ENCODE data around the gene RAPGEF4. TPM values are rescaled to one million over a fixed set of nuclear protein-coding genes. Genes with fewer than 3 reads are reported as not detected.

Gene RAPGEF4
- polyA plus RNA-seq, 1 experiment = 0.60 TPM

DNA sequence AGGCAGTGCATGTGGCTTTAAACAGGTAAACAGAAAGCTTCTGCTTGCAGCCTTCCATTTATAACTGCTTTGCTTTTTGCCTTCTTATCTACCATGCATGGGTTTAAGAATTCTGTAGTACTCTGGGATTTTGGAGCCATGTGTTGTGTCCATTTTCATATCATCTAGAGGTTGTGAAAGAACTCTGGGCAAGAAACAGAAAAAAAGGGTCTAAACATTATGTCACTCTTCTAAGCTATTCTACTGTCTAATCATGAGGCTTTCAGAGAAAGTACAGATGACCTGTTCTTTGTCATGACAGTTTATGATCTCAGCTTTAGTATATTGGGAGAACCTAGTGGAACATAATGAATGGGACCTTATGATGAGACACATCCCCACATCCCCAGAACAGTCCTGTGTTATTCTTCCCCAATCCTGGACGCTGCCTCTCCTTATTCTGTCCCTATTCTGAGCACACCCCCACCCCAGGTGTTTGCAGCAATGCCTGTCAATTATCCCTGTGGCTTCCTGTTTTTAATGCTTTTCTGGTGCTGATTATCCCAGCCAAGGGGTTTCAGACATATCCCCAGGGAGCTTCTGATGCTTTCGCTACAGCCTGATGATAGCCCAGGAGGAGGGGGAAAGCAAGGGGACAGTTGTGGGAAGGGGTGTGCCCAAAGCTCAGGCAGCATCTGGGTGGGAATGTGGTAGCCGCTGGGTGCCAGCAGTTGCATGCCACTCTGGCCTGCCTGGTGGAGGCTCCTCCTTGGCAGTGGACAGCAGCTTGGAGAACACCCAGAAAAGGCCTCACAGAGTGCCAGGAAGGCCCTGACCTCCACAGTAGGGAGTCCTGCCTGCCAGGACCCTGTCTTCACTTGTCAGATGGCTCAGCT is 170.5 kb downstream of the RAPGEF4 start:
- ChIA-PET POLR2A (no interaction called here), CTCF (interaction anchor here (0.5 to 1.7 kb wide), 4 partner anchors 9 to 167 kb away, joined by 3 to 5 read pairs (median 4); no protein-coding TSS in a partner anchor)
- Histone ChIP-seq H3K4me3 (ENCODE audit: low read depth, low read length) (no peak overlapping the region), H3K36me3 (ENCODE audit: control insufficient read depth, insufficient read depth, low read length) (no peaks in the 10 kb centered on the region), H3K27me3 (ENCODE audit: control insufficient read depth, insufficient read depth, low read length) (peaks cover 1% of the 10 kb centered on the region)
- TF ChIP-seq, protein P1, sequence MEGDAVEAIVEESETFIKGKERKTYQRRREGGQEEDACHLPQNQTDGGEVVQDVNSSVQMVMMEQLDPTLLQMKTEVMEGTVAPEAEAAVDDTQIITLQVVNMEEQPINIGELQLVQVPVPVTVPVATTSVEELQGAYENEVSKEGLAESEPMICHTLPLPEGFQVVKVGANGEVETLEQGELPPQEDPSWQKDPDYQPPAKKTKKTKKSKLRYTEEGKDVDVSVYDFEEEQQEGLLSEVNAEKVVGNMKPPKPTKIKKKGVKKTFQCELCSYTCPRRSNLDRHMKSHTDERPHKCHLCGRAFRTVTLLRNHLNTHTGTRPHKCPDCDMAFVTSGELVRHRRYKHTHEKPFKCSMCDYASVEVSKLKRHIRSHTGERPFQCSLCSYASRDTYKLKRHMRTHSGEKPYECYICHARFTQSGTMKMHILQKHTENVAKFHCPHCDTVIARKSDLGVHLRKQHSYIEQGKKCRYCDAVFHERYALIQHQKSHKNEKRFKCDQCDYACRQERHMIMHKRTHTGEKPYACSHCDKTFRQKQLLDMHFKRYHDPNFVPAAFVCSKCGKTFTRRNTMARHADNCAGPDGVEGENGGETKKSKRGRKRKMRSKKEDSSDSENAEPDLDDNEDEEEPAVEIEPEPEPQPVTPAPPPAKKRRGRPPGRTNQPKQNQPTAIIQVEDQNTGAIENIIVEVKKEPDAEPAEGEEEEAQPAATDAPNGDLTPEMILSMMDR (IDR thresholded peaks at IDR 0.05; ENCODE audit: insufficient read depth, low read depth, low read length) = no peak
- DNase-seq (ENCODE audit: low read depth) = no peak

DNA sequence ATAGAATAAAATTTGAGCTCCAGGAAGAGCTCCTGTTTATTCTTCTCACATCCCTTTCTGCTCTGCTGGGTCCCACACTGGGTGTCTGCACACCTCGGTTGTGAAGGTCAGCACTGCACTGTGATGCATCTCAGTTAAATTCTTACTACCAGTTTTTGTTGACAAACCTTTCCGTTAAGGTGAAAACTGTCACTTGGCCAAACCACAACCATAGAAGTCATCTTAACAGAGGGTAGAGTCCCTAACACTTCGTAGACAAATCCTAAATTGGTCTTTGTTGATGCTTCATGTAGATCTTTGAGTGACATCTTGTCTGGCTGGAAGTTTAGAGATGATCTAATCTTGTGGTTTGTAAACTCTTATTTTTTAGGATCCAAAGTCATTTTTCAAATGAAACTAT is 172.6 kb downstream of the RAPGEF4 start:
- peaks cover 1% of the 10 kb centered on the region for H3K27me3 ChIP-seq (ENCODE audit: control insufficient read depth, insufficient read depth, low read length)
- H3K36me3 ChIP-seq (ENCODE audit: control insufficient read depth, insufficient read depth, low read length) = no peaks in the 10 kb centered on the region
- POLR2A ChIA-PET = no interaction called here
- H3K4me3 ChIP-seq (ENCODE audit: low read depth, low read length) = no peak overlapping the region
- CTCF ChIA-PET = no interaction called here
- DNase-seq (ENCODE audit: low read depth) = no peak
- TF ChIP-seq, protein P1 (IDR thresholded peaks at IDR 0.05; ENCODE audit: insufficient read depth, low read depth, low read length) = no peak

DNA sequence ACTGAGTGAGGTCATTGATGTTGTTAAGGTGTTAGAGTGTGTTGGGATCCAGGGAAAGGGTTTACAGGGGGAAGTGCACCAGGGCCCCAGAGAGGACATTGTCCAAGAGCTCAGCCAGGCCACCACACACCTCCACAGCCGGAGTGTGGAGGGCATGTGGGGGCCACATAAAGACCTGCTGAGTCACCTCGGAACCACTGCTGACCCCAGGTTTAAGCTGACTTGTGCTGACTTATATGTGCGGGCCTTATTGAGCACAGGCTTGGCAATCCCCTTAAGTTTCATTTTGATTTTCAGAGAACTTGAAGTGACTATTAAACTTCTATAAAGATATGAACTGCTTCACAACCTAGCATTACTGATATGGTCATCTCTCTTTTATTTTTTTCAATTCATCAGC is 173.8 kb downstream of the RAPGEF4 start:
- ChIA-PET POLR2A (no interaction called here), CTCF (no interaction called here)
- DNase-seq (ENCODE audit: low read depth) = no peak
- Histone ChIP-seq H3K36me3 (ENCODE audit: control insufficient read depth, insufficient read depth, low read length) (no peaks in the 10 kb centered on the region), H3K4me3 (ENCODE audit: low read depth, low read length) (no peak overlapping the region), H3K27me3 (ENCODE audit: control insufficient read depth, insufficient read depth, low read length) (peaks cover 1% of the 10 kb centered on the region)
- TF ChIP-seq, protein P1 (IDR thresholded peaks at IDR 0.05; ENCODE audit: insufficient read depth, low read depth, low read length) = no peak

DNA sequence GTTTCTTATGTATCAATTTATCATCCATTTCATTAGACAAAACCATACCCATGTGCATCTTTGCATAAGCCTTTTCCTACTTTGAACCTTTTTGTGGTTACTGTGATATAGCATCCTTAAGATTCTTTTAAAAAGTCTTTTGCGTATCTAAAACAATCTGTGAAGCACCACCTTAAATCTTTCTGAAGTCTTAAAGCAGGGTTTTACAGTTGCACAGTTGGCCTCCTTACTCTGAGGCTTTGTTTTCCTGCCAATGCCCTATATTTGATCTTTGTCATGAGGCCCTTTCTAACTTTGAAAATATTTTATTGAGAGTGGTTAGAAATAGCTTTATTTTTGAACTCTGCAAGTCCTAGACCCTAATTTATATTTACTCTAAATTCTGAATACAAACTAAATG is 176.6 kb downstream of the RAPGEF4 start:
- ChIA-PET POLR2A (no interaction called here), CTCF (interaction anchor here (1.3 kb wide), 1 partner anchor 18 kb away, joined by 5 read pairs; no protein-coding TSS in a partner anchor)

DNA sequence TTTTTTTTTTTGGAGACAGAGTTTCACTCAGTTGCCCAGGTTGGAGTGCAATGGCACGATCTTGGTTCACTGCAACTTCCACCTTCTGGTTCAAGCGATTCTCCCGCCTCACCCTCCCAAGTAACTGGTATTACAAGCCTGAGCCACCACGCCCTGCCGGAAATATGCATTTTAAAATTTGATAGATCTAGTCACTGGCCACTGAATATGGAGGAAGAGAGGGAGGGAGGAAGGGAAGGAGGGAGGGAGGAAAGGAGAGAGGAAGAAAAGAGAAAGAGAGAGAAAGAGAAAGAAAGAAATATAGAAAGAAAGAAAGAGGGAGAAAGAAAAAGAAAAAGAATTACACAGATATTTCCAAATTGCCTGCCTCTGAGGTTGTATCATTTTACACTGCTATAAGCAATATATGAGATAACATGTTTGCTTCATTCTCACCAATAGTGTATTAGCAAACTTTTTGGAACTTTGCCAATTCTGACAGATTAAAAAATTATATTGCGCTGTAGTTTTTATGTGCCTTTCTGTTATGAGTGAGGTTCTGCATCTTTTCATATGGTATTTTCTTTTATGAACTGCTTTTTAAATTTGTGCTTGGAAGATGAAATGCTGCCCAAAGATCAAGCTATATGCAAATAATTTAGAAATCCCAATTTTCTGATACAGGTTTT is 178.8 kb downstream of the RAPGEF4 start:
- TF ChIP-seq, protein P1 (IDR thresholded peaks at IDR 0.05; ENCODE audit: insufficient read depth, low read depth, low read length) = no peak
- DNase-seq (ENCODE audit: low read depth) = no peak
- Histone ChIP-seq H3K4me3 (ENCODE audit: low read depth, low read length) (no peak overlapping the region), H3K27me3 (ENCODE audit: control insufficient read depth, insufficient read depth, low read length) (no peaks in the 10 kb centered on the region), H3K36me3 (ENCODE audit: control insufficient read depth, insufficient read depth, low read length) (no peaks in the 10 kb centered on the region)
- POLR2A ChIA-PET = no interaction called here
- CTCF ChIA-PET = interaction anchor here (1.0 kb wide), 1 partner anchor 17 kb away, joined by 5 read pairs; no protein-coding TSS in a partner anchor

More for the DNA sequence above, 176.6 kb downstream of the RAPGEF4 start:
- TF ChIP-seq, protein P1 (IDR thresholded peaks at IDR 0.05; ENCODE audit: insufficient read depth, low read depth, low read length) = no peak
- no peak overlapping the region for H3K4me3 ChIP-seq (ENCODE audit: low read depth, low read length)
- no peak for DNase-seq (ENCODE audit: low read depth)
- H3K36me3 ChIP-seq (ENCODE audit: control insufficient read depth, insufficient read depth, low read length) = no peaks in the 10 kb centered on the region
- no peaks in the 10 kb centered on the region; the same call in 1 of the 2 replicates for H3K27me3 ChIP-seq (ENCODE audit: control insufficient read depth, insufficient read depth, low read length)
